Tibial nerve (tissue), 3 donors: ENCODE measurements around the gene MSL1.

Source experiments
- CTCF ChIP-seq, 5 experiments: fragments of 200-600 bp in 3 of 5; fragments of 450-650 bp in 2 of 5; sonication (generic) in 3 of 5; IDR thresholded peaks; one replicate each; pipeline ENCODE4 v1.5.1; 2016 to 2019; ENCODE audit warnings: antibody characterized with exemption in 5 of 5, mild to moderate bottlenecking in 3 of 5, moderate library complexity in 2 of 5
- POLR2A ChIP-seq, 2 donors: fragments of 450-650 bp; IDR thresholded peaks; one replicate each; pipeline ENCODE4 v1.6.1; 2017; ENCODE audit warnings: antibody characterized with exemption in 2 of 2, mild to moderate bottlenecking in 2 of 2, moderate library complexity in 2 of 2

- TF ChIP-seq CTCF (IDR thresholded peaks at IDR 0.05) (peak; percentile 81 to 96 (median 93)), POLR2A (IDR thresholded peaks at IDR 0.05) (peak; percentile 6 to 57)
Observed at GRCh38 chr17:40111221-40112128, 10.3 kb upstream of the MSL1 start.
